ENCODE data around the gene QSER1.

- TF ChIP-seq POLR2A (IDR thresholded peaks at IDR 0.05) (no peak), CTCF (IDR thresholded peaks at IDR 0.05) (no peak)
Observed at GRCh38 chr11:32897103-32897502, 4.5 kb downstream of the QSER1 start.

Measured in body of pancreas (tissue), 4 donors.